ENCODE data around the gene CYP26A1. TPM values are rescaled to one million over a fixed set of nuclear protein-coding genes. Genes with fewer than 3 reads are reported as not detected.
A peak's percentile ranks its signal among the peaks of the same experiment; 100 is the strongest.
"Not testable (repeated sequence)": the region's sequence is repeated elsewhere in the genome, so short reads cannot be mapped to it uniquely, and the experiment has no call there.

The CYP26A1 gene
- total RNA-seq, 1 donor from 2014 or later, result 10.0 TPM

DNA sequence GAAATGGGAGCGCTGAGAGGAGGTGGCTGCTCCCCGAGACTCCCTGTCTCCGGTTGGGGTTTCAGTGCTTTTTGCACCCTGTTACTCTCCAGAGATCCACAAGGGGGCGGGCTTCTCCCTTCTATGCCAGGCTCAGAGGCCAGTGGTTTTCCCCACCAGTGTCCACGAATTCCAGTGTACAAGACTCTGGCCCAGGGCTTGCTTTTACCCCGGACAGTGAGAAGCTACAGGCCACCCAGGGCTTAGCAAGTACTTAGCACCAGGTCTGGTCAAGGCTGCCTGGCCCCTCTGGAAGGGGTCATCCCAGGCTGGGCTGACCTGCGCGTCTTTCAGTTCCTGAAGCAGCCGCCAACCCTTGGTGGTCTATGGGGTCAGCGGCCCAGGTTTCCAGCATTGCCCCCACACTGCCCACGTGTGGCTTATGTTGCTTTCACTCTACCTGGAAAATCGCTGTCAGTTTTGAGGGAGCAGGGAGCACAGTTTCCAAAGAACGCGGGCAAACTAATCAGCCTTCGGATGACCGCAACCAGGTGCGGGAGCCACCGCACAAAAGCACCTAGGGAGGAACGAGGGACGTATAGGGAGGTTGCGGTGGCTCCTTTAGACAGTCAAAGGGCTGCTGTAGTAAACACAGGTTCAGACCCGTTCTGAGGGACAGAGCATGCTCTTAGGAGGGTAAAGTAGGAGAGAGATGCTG lies 6.8 kb downstream of the CYP26A1 start:
- DNase-seq, result peak; percentile 16

DNA sequence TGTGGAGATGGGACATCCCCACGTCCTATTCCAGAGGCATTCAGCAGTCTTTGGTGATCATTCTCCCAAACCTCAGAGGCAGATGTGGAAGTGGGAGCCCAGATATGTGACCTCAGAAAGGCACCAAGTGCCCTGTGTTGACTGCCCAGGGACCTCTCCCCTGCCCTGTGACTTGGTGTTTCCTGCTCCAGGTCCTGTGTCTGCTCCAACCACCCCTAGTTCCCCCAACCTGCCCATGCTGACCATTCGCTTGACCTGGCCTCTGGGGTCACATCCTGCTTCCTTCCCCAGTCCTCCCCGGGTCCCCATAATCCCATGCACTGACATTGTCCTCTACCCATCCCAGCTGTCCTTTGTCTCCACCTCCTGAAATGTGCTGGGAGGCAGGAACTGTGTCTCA lies 7.6 kb downstream of the CYP26A1 start:
- DNase-seq, result no peak

GRCh38 chr10:93081834-93082233 lies 8.1 kb downstream of the CYP26A1 start:
- no peak for DNase-seq

DNA sequence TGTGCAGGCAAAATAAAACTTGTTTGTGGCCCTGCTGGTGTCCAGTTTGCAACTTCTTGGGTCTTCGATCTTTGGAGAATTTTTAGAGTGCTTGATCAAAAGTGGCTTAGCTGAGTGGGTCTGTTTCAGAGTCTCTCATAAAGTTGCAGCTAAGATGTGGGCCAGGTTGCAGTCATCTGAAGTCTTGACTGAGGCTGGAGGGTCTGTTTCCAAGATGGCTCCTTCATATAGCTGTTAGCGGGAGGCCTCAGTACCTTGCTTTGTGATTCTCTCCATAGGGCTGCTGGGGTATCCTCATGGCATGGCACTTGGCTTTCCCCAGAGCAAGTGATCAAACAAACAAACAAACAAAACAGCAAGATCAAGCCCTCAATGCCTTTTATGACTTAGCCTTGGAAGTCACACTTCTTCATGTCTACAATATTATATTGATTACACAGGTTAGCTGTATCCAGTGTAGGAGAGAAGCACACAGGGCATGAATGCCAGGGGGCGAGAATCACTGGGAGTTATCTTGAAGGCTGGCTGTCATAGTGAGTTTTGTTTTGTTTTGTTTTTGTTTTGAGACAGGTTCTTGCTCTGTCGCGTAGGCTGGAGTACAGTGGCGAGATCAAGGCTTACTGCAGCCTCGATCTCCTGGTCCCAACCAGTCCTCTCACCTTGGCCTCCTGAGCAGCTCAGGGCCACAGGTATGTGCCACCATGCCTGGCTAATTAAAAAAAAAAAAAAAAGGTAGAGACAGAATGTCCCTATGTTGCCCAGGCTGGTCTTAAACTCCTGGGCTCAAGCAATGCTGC lies 10.2 kb downstream of the CYP26A1 start:
- DNase-seq, result no peak

GRCh38 chr10:93085272-93085859 lies 11.7 kb downstream of the CYP26A1 start:
- no peak for DNase-seq

DNA sequence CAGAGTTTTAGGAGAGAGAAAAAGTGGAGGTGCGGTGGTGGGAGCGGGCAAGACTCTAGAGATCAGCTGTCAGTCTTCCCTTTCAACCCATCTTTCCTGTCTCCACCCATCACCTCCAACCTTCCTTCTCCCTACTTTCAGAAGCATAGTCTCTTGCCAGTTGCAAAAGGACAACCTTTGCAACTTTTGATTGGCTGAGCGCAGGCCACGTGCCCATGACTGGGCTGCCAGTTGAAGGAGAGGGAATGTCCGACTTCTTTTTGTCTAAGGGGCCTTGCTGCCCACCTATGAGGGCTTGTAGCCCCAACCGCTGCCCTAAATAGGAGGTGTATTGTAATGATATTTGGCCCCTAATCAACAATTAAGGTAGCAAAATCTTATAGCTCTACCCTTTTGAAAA lies 12.6 kb downstream of the CYP26A1 start:
- no peak for DNase-seq

- DNase-seq, result no peak
Measured at GRCh38 chr10:93087846-93088245, 14.2 kb downstream of the CYP26A1 start.

DNA sequence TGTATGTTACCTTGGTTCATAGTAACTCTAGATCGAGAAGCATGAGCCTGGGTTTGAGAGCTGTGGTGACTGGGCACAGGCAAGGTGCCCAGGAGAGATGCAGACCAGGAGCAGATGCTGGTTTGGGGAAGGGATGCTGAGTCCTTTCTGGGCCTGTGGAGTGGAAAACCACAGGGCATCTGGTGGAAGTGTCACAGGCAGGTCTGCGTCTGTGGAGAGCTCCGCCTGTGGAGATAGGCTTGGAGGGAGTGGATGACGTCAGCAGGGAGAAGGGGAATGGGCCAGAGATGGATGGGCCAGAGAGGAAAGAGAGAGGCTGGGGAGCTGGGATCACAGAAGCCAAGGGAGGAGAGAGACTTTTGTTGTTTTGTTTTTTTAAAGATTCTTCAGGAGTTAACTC lies 14.8 kb downstream of the CYP26A1 start:
- DNase-seq, result no peak

- DNase-seq, result no peak
Measured at GRCh38 chr10:93090619-93091018, 16.9 kb downstream of the CYP26A1 start.

DNA sequence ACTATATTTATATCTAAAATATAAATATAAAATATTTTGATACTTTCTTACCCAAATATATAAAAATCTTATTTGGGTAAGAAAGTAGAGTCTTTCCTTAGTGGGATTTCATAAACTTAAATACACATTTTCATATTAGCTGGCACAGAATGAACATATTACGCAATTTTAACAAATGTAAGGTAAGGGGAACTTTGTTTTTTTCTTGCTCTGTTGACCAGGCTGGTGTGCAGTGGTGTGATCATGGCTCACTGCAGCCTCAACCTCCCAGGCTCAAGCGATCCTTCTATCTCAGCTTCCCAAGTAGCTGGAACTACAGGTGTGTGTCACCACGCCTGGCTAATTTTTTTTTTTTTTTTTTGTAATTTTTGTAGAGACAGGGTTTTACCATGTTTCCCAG lies 18.3 kb downstream of the CYP26A1 start:
- no peak for DNase-seq

DNA sequence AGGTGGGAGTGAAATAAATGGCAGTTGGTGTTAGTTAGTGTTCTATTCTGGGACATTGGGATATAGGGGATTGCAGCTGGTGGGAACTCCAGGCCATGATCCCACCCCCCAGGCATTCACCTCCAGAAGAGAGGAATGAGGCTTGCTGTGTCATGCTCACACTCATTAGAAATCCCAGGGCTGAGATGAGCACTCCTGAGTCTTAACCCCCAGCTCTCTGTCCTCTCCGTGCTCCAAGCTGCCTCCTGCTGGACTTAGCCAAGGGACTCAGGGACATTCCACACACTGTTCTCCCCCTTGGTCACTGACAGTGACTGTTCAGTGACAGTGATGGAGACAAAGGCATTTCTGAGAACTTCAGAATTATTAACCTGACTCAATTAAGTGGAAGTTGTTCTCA lies 21.5 kb downstream of the CYP26A1 start:
- DNase-seq, result no peak

- no peak for DNase-seq
Measured at GRCh38 chr10:93096901-93097300, 23.2 kb downstream of the CYP26A1 start.

DNA sequence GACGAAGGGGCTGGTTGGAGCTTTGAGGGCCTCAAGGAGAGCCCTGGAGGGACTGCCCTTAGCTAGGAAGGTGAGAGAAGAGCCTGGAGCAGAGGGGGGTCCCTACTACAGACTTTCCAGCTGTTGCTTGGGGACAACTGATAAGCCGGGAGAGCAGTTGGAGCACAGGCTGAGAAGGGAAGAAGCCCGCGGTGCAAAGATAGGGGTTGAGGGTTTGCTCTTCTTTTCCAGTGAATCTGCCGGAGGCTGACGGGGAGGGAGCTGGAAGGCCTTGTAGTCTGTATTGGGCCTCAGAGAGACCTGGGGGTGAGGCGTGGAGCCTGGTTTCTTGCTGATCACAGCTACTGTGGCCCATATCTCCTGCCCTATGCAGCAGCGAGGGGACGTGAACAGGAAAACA lies 23.7 kb downstream of the CYP26A1 start:
- DNase-seq, result no peak

DNA sequence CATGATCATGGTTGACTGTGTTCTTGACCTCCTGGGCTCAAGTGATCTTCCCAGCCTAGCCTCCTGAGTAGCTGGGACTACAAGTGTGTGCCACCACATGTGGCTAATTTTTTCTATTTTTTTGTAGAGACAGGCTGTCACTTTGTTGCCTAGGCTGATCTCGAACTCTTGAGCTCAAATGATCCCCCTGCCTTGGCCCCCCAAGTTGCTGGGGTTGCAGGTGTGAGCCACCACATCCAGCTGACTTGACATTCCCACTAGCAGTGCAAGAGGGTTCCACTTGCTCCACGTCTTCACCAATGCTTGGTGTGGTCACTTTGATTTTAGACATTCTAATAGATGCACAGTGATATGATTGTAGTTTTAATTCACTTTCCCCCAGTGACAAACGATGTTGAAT lies 25.1 kb downstream of the CYP26A1 start:
- DNase-seq, result no peak

DNA sequence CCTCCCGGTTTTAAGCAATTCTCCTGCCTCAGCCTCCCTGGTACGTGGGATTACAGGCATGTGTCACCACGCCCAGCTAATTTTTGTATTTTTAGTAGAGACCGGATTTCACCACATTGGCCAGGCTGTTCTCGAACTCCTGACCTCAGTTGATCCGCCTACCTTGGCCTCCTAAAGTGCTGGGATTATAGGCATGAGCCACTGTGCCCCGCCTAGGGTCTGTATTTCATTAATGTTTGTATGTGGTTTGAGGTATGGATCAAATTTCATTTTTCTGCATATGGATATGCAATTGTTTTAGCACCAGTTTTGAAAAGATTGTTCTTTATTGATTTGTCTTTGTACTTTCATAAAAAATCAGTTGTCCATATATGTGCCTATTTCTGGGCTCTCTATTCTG lies 26.0 kb downstream of the CYP26A1 start:
- DNase-seq, result no peak

DNA sequence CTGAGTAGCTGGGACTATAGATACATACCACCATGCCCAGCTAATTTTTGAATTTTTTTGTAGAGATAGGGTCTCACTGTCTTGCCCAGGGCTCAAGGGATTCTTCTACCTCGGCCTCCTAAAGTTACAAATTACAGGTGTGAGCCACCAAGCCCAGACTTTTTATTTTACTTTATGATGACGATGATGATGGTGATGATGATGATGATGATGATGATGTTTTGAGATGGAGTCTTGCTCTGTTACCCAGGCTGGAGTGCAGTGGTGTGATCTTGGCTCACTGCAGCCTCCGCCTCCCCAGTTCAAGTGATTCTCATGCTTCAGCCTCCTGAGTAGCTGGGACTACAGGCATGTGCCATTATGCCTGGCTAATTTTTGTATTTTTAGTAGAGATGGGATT lies 27.5 kb downstream of the CYP26A1 start:
- not testable (repeated sequence) for DNase-seq

DNA sequence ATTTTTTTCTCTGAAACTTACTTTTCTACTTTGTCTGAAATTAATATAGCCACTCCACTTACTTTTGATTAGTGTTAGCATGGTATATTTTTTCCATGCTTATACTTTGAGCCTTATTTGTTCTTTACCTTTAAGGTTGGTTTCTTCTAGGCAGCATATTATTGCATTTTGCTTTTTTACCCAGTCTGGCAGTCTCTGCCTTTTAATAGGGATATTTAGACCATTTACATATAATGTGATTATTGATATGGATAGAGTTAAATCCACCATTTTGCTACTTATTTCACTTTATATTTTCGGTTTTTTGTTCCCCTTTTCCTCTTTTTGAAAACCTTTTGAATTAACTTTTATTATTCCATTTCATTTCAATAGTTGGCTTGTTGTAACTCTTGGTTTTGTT lies 30.3 kb downstream of the CYP26A1 start:
- no peak for DNase-seq

DNA sequence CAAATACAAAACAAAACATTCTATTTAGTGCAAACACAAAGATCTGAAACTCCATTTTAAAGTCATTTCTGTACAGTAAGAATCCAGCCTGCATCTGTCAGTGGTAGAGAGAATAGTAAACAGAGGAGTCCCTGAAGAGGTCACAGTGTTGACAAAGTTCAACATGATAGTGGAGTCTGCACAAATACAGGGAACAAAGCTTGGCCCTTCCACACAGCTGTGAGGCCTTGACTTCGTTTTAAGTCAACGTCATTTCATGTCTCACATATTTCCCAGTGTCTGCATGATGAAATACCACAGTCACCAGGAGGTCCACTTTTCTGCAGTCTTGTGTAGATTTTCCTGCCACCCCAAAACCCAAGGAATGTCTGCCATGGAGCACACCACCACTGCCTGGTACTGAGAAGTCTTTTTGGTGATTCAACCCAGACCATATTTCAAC lies 33.0 kb downstream of the CYP26A1 start:
- no peak for DNase-seq

GRCh38 chr10:93110472-93111146 lies 36.9 kb downstream of the CYP26A1 start:
- DNase-seq, result no peak

DNA sequence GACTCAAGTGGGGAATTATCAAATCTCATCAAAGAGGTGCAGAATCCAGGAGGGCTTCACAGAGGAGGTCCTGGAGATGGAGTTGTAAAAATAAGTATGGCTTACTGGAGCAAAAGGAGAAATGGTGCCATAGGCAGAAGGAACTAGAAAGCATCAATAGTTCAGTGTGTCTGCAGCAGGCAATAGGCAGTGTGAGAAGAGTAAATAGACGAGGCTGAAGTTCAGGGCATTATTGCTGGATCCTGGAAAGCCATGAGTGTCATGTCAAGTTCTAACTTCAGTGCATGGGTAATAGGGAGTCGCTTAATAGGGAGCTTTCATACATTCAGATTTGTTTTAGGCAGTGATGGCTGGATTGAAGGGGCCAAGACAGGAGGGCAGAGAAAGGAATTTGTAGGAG lies 39.3 kb downstream of the CYP26A1 start:
- DNase-seq, result no peak

- DNase-seq, result no peak
Measured at GRCh38 chr10:93115661-93116383, 42.1 kb downstream of the CYP26A1 start.

DNA sequence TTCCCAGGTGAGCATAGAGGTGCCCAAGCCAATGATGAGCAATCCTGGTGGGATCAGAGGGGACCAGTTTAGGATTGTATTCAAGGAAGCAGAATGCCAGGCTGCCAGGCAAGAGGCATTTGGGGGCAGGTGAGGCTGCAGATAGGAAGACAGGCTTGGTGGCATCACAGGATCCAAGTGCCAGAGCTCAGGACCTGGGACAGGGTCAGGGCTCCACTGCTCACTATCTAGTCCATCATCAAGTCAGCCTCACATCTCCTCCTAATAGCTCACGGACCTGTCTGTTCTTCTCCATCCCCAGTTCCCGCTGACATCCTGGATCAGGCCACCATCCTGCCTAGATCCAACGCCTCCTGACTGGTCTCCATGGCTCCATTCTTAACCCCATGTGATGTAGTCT lies 47.6 kb downstream of the CYP26A1 start:
- DNase-seq, result no peak

All from occipital lobe (tissue), 2 donors.